Measurements from ENCODE around the gene POGZ.
A peak's percentile ranks its signal among the peaks of the same experiment; 100 is the strongest.

The POGZ gene

GRCh38 chr1:151459331-151460046 lies at the start of gene POGZ:
POGZ (minus strand) TSS chr1:151459494; CDS start chr1:151442204, 17,290 bp downstream.
- peaks cover 12% of the 10 kb centered on the region for H3K4me1 ChIP-seq (ENCODE audit: control insufficient read depth, insufficient read depth, low read length)

GRCh38 chr1:151508833-151509232 lies 49.5 kb upstream of the POGZ start:
- Histone ChIP-seq H3K27ac (ENCODE audit: low read length) (no peak overlapping the region), H3K4me1 (ENCODE audit: control insufficient read depth, insufficient read depth, low read length) (peaks cover 12% of the 10 kb centered on the region), H3K9ac (ENCODE audit: low read length in 2 of 2) (no peak overlapping the region), H3K27me3 (ENCODE audit: control insufficient read depth in 1 of 2, insufficient read depth in 2 of 2, low read length in 2 of 2) (peaks cover 0 to 6% of the 10 kb centered on the region in 2 donors), H3K9me3 (ENCODE audit: control insufficient read depth in 2 of 2, low read length in 2 of 2) (no peaks in the 10 kb centered on the region), H3K4me3 (ENCODE audit: low read length in 2 of 2) (no peak overlapping the region), H3K36me3 (ENCODE audit: control insufficient read depth in 2 of 2, insufficient read depth in 2 of 2, low read length in 2 of 2) (no peaks in the 10 kb centered on the region)

More at GRCh38 chr1:151459331-151460046, at the start of gene POGZ:
- H3K27ac ChIP-seq (ENCODE audit: low read length), result peak within 1 kb of the TSS; percentile 80
- H3K9ac ChIP-seq (ENCODE audit: low read length in 2 of 2), result peak within 1 kb of the TSS; percentile 58 to 79
- H3K36me3 ChIP-seq (ENCODE audit: control insufficient read depth in 2 of 2, insufficient read depth in 2 of 2, low read length in 2 of 2), result peaks cover 0 to 2% of the 10 kb centered on the region in 2 donors
- no peaks in the 10 kb centered on the region for H3K9me3 ChIP-seq (ENCODE audit: control insufficient read depth in 2 of 2, low read length in 2 of 2)
- no peaks in the 10 kb centered on the region for H3K27me3 ChIP-seq (ENCODE audit: control insufficient read depth in 1 of 2, insufficient read depth in 2 of 2, low read length in 2 of 2)
- H3K4me3 ChIP-seq (ENCODE audit: low read length in 2 of 2), result peak within 1 kb of the TSS; percentile 73 to 96

- Histone ChIP-seq H3K4me3 (ENCODE audit: low read length in 2 of 2) (no peak overlapping the region), H3K9me3 (ENCODE audit: control insufficient read depth in 2 of 2, low read length in 2 of 2) (no peaks in the 10 kb centered on the region), H3K27ac (ENCODE audit: low read length) (no peak overlapping the region), H3K36me3 (ENCODE audit: control insufficient read depth in 2 of 2, insufficient read depth in 2 of 2, low read length in 2 of 2) (no peaks in the 10 kb centered on the region), H3K27me3 (ENCODE audit: control insufficient read depth in 1 of 2, insufficient read depth in 2 of 2, low read length in 2 of 2) (no peaks in the 10 kb centered on the region), H3K4me1 (ENCODE audit: control insufficient read depth, insufficient read depth, low read length) (no peaks in the 10 kb centered on the region), H3K9ac (ENCODE audit: low read length in 2 of 2) (no peak overlapping the region)
These were observed 45.5 kb upstream of the POGZ start for GRCh38 chr1:151504759-151505158.

GRCh38 chr1:151504252-151504651 lies 45.0 kb upstream of the POGZ start:
- H3K9ac ChIP-seq (ENCODE audit: low read length in 2 of 2), result no peak overlapping the region
- H3K27ac ChIP-seq (ENCODE audit: low read length), result no peak overlapping the region
- no peaks in the 10 kb centered on the region for H3K36me3 ChIP-seq (ENCODE audit: control insufficient read depth in 2 of 2, insufficient read depth in 2 of 2, low read length in 2 of 2)
- no peak overlapping the region for H3K4me3 ChIP-seq (ENCODE audit: low read length in 2 of 2)
- no peaks in the 10 kb centered on the region for H3K4me1 ChIP-seq (ENCODE audit: control insufficient read depth, insufficient read depth, low read length)
- no peaks in the 10 kb centered on the region for H3K9me3 ChIP-seq (ENCODE audit: control insufficient read depth in 2 of 2, low read length in 2 of 2)
- no peaks in the 10 kb centered on the region for H3K27me3 ChIP-seq (ENCODE audit: control insufficient read depth in 1 of 2, insufficient read depth in 2 of 2, low read length in 2 of 2)

- H3K4me3 ChIP-seq (ENCODE audit: low read length in 2 of 2), result no peak overlapping the region
- H3K9ac ChIP-seq (ENCODE audit: low read length in 2 of 2), result no peak overlapping the region
- H3K4me1 ChIP-seq (ENCODE audit: control insufficient read depth, insufficient read depth, low read length), result no peaks in the 10 kb centered on the region
- H3K36me3 ChIP-seq (ENCODE audit: control insufficient read depth in 2 of 2, insufficient read depth in 2 of 2, low read length in 2 of 2), result no peaks in the 10 kb centered on the region
- H3K27ac ChIP-seq (ENCODE audit: low read length), result no peak overlapping the region
- no peaks in the 10 kb centered on the region for H3K9me3 ChIP-seq (ENCODE audit: control insufficient read depth in 2 of 2, low read length in 2 of 2)
- no peaks in the 10 kb centered on the region for H3K27me3 ChIP-seq (ENCODE audit: control insufficient read depth in 1 of 2, insufficient read depth in 2 of 2, low read length in 2 of 2)
These were observed 43.8 kb upstream of the POGZ start for GRCh38 chr1:151502859-151503780.

GRCh38 chr1:151502035-151502700 lies 42.9 kb upstream of the POGZ start:
- Histone ChIP-seq H3K4me1 (ENCODE audit: control insufficient read depth, insufficient read depth, low read length) (no peaks in the 10 kb centered on the region), H3K9me3 (ENCODE audit: control insufficient read depth in 2 of 2, low read length in 2 of 2) (no peaks in the 10 kb centered on the region), H3K36me3 (ENCODE audit: control insufficient read depth in 2 of 2, insufficient read depth in 2 of 2, low read length in 2 of 2) (no peaks in the 10 kb centered on the region), H3K4me3 (ENCODE audit: low read length in 2 of 2) (no peak overlapping the region), H3K9ac (ENCODE audit: low read length in 2 of 2) (no peak overlapping the region), H3K27ac (ENCODE audit: low read length) (no peak overlapping the region), H3K27me3 (ENCODE audit: control insufficient read depth in 1 of 2, insufficient read depth in 2 of 2, low read length in 2 of 2) (no peaks in the 10 kb centered on the region)

- Histone ChIP-seq H3K36me3 (ENCODE audit: control insufficient read depth in 2 of 2, insufficient read depth in 2 of 2, low read length in 2 of 2) (no peaks in the 10 kb centered on the region), H3K9ac (ENCODE audit: low read length in 2 of 2) (no peak overlapping the region), H3K4me1 (ENCODE audit: control insufficient read depth, insufficient read depth, low read length) (no peaks in the 10 kb centered on the region), H3K27ac (ENCODE audit: low read length) (no peak overlapping the region), H3K27me3 (ENCODE audit: control insufficient read depth in 1 of 2, insufficient read depth in 2 of 2, low read length in 2 of 2) (no peaks in the 10 kb centered on the region), H3K4me3 (ENCODE audit: low read length in 2 of 2) (no peak overlapping the region), H3K9me3 (ENCODE audit: control insufficient read depth in 2 of 2, low read length in 2 of 2) (no peaks in the 10 kb centered on the region)
These were observed 42.2 kb upstream of the POGZ start for GRCh38 chr1:151501474-151501873.

- Histone ChIP-seq H3K9ac (ENCODE audit: low read length in 2 of 2) (no peak overlapping the region), H3K9me3 (ENCODE audit: control insufficient read depth in 2 of 2, low read length in 2 of 2) (no peaks in the 10 kb centered on the region), H3K4me1 (ENCODE audit: control insufficient read depth, insufficient read depth, low read length) (no peaks in the 10 kb centered on the region), H3K36me3 (ENCODE audit: control insufficient read depth in 2 of 2, insufficient read depth in 2 of 2, low read length in 2 of 2) (no peaks in the 10 kb centered on the region), H3K27me3 (ENCODE audit: control insufficient read depth in 1 of 2, insufficient read depth in 2 of 2, low read length in 2 of 2) (no peaks in the 10 kb centered on the region), H3K27ac (ENCODE audit: low read length) (no peak overlapping the region), H3K4me3 (ENCODE audit: low read length in 2 of 2) (no peak overlapping the region)
These were observed 40.6 kb upstream of the POGZ start for GRCh38 chr1:151499930-151500329.

- no peak overlapping the region for H3K4me3 ChIP-seq (ENCODE audit: low read length in 2 of 2)
- no peaks in the 10 kb centered on the region for H3K36me3 ChIP-seq (ENCODE audit: control insufficient read depth in 2 of 2, insufficient read depth in 2 of 2, low read length in 2 of 2)
- no peaks in the 10 kb centered on the region for H3K27me3 ChIP-seq (ENCODE audit: control insufficient read depth in 1 of 2, insufficient read depth in 2 of 2, low read length in 2 of 2)
- H3K27ac ChIP-seq (ENCODE audit: low read length), result no peak overlapping the region
- H3K4me1 ChIP-seq (ENCODE audit: control insufficient read depth, insufficient read depth, low read length), result no peaks in the 10 kb centered on the region
- no peaks in the 10 kb centered on the region for H3K9me3 ChIP-seq (ENCODE audit: control insufficient read depth in 2 of 2, low read length in 2 of 2)
- no peak overlapping the region for H3K9ac ChIP-seq (ENCODE audit: low read length in 2 of 2)
These were observed 40.1 kb upstream of the POGZ start for GRCh38 chr1:151499365-151499764.

- no peaks in the 10 kb centered on the region for H3K36me3 ChIP-seq (ENCODE audit: control insufficient read depth in 2 of 2, insufficient read depth in 2 of 2, low read length in 2 of 2)
- H3K9ac ChIP-seq (ENCODE audit: low read length in 2 of 2), result no peak overlapping the region
- H3K9me3 ChIP-seq (ENCODE audit: control insufficient read depth in 2 of 2, low read length in 2 of 2), result no peaks in the 10 kb centered on the region
- no peak overlapping the region for H3K27ac ChIP-seq (ENCODE audit: low read length)
- no peak overlapping the region for H3K4me3 ChIP-seq (ENCODE audit: low read length in 2 of 2)
- H3K27me3 ChIP-seq (ENCODE audit: control insufficient read depth in 1 of 2, insufficient read depth in 2 of 2, low read length in 2 of 2), result no peaks in the 10 kb centered on the region
- H3K4me1 ChIP-seq (ENCODE audit: control insufficient read depth, insufficient read depth, low read length), result no peaks in the 10 kb centered on the region
These were observed 36.0 kb upstream of the POGZ start for GRCh38 chr1:151495316-151495715.
